ENCODE results near the gene NCOA7. TPM values are rescaled to one million over a fixed set of nuclear protein-coding genes. Genes with fewer than 3 reads are reported as not detected.
"Not testable (repeated sequence)": the region's sequence is repeated elsewhere in the genome, so short reads cannot be mapped to it uniquely, and the experiment has no call there.

Gene NCOA7
- total RNA-seq, 1 donor from 2014 or later: 33.4 TPM

DNA sequence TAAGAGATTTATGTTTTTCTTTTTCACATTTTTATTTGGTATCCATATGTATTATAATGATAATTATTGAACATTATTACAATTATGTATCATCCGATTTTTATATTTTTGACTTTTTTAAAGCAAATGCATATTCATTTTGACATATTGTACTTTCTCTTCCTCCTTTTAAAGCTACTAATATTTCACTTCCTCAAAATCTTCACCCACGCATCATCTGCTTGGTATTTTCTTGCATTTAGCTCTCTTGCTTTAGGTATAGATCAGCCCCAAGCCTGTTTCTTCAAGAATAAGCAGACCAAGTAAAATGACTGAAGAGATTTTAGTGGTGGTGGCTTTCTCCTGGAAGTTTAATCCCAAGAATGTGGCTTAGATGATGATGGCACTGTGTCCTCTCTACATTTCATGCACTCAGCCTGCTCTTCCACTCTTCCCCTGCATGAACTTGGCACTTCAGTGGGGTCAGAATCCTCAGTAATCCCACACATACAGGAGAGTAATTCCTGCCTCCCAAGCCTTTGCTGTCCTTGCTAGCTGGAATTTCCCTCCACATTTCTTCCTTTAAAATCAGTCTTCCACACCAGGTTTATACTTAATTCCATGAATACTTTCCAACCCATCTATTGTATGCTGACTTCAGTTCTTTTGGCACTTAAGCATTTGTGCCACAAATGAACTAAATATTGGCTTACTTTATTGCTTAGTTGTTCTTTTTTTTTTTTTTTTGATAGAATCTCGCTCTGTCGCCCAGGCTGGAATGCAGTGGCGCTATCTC, 8.2 kb downstream of the NCOA7 start:
- TF ChIP-seq CTCF (IDR thresholded peaks at IDR 0.05): no peak
- Mint-ChIP-seq H3K9me3 (no peaks in the 10 kb centered on the region), H3K4me3 (peak overlapping the region; percentile 21), H3K27me3 (no peaks in the 10 kb centered on the region), H3K36me3 (ENCODE audit: low read depth) (no peaks in the 10 kb centered on the region), H3K4me1 (peaks cover 63% of the 10 kb centered on the region), H3K27ac (peak overlapping the region; percentile 73)
- CTCF ChIA-PET: interaction anchor here (0.5 to 2.0 kb wide), 6 partner anchors 9 to 175 kb away, joined by 3 to 13 read pairs (median 3); partner anchors contain the start of gene NCOA7
- no peak for DNase-seq
- POLR2A ChIA-PET: interaction anchor here (0.7 to 3.5 kb wide), 7 partner anchors 8 to 158 kb away, joined by 3 to 33 read pairs (median 4); partner anchors contain the start of genes HINT3 and NCOA7
- peak; percentile 92 for ATAC-seq (ENCODE audit: low read depth)
- intact Hi-C loops (cut with micrococcal nuclease): loop anchor here (1.0 kb wide), 4 partner anchors 8 to 120 kb away; partner anchors contain the start of gene NCOA7

- Mint-ChIP-seq H3K36me3 (ENCODE audit: low read depth) (no peaks in the 10 kb centered on the region), H3K27ac (no peak overlapping the region), H3K4me3 (no peak overlapping the region), H3K27me3 (no peaks in the 10 kb centered on the region), H3K4me1 (peaks cover 66% of the 10 kb centered on the region), H3K9me3 (no peaks in the 10 kb centered on the region)
- TF ChIP-seq CTCF (IDR thresholded peaks at IDR 0.05): no peak
- CTCF ChIA-PET: interaction anchor here (2.1 kb wide), 1 partner anchor 12 kb away, joined by 8 read pairs; the partner anchor contains the start of gene NCOA7
- intact Hi-C loops (cut with micrococcal nuclease): no loop called here
- ATAC-seq (ENCODE audit: low read depth): no peak
- POLR2A ChIA-PET: interaction anchor here (2.0 kb wide), 1 partner anchor 12 kb away, joined by 10 read pairs; the partner anchor contains the start of gene NCOA7
- no peak for DNase-seq
Observed at GRCh38 chr6:125802383-125802782, 11.6 kb downstream of the NCOA7 start.

GRCh38 chr6:125802943-125803377, 12.2 kb downstream of the NCOA7 start:
- Mint-ChIP-seq H3K4me1 (peaks cover 66% of the 10 kb centered on the region), H3K27ac (no peak overlapping the region), H3K4me3 (no peak overlapping the region), H3K9me3 (no peaks in the 10 kb centered on the region), H3K36me3 (ENCODE audit: low read depth) (no peaks in the 10 kb centered on the region), H3K27me3 (no peaks in the 10 kb centered on the region)
- POLR2A ChIA-PET: no interaction called here
- CTCF ChIA-PET: interaction anchor here (2.1 kb wide), 1 partner anchor 12 kb away, joined by 8 read pairs; the partner anchor contains the start of gene NCOA7
- no peak for TF ChIP-seq CTCF (IDR thresholded peaks at IDR 0.05)
- intact Hi-C loops (cut with micrococcal nuclease): no loop called here
- DNase-seq (no peak), ATAC-seq (ENCODE audit: low read depth) (no peak)

DNA sequence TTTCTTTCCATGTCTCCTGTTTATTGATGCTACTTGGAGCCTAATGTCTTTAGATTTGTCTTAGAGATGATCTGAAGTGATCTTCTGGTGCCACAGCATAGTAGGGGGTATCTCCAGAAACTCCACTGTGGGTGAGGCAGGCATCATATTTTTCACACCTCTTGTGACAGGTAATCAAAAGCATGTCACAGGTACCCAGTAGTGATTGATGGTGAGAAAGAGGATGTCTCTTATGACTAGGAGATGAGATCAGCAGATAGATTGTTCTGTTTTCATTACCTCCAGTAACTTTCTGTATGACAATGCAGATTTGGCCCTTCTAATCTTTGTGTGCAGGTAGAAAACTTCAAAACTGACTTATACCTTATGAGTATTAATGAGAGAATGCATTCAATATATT, 13.5 kb downstream of the NCOA7 start:
- Mint-ChIP-seq H3K4me3 (no peak overlapping the region), H3K27me3 (no peaks in the 10 kb centered on the region), H3K36me3 (ENCODE audit: low read depth) (peaks cover 2% of the 10 kb centered on the region), H3K9me3 (no peaks in the 10 kb centered on the region), H3K27ac (no peak overlapping the region), H3K4me1 (peaks cover 68% of the 10 kb centered on the region)
- DNase-seq: no peak
- ATAC-seq (ENCODE audit: low read depth): no peak
- intact Hi-C loops (cut with micrococcal nuclease): no loop called here
- TF ChIP-seq CTCF (IDR thresholded peaks at IDR 0.05): no peak
- ChIA-PET CTCF (interaction anchor here (0.8 to 0.9 kb wide), 2 partner anchors 13 to 152 kb away, joined by 3 read pairs; partner anchors contain the start of genes HINT3 and NCOA7), POLR2A (interaction anchor here (2.4 kb wide), 1 partner anchor 13 kb away, joined by 20 read pairs; the partner anchor contains the start of gene NCOA7)

- ChIA-PET CTCF (interaction anchor here (0.8 to 0.9 kb wide), 2 partner anchors 14 to 151 kb away, joined by 3 read pairs; partner anchors contain the start of genes HINT3 and NCOA7), POLR2A (interaction anchor here (2.4 kb wide), 1 partner anchor 14 kb away, joined by 20 read pairs; the partner anchor contains the start of gene NCOA7)
- H3K4me3 Mint-ChIP-seq; H3K9me3 Mint-ChIP-seq; intact Hi-C loops (cut with micrococcal nuclease); DNase-seq; H3K27ac Mint-ChIP-seq; H3K27me3 Mint-ChIP-seq; H3K36me3 Mint-ChIP-seq (ENCODE audit: low read depth); ATAC-seq (ENCODE audit: low read depth): not testable (repeated sequence)
- peaks cover 69% of the 10 kb centered on the region for H3K4me1 Mint-ChIP-seq
Observed at GRCh38 chr6:125804866-125805425, 14.2 kb downstream of the NCOA7 start.

Data from activated B cell treated with CpG ODN at 0.5 μM for 24 hours (primary cell).